Inferior parietal cortex (tissue), 1 donor: ENCODE data around the gene CIRBP.
A peak's percentile ranks its signal among the peaks of the same experiment; 100 is the strongest.

Experiments
- DNase-seq: peaks from one replicate; pipeline ENCODE4 v3.0.0-alpha.2; 2016; ENCODE audit errors: extremely low spot score

Gene CIRBP

DNA sequence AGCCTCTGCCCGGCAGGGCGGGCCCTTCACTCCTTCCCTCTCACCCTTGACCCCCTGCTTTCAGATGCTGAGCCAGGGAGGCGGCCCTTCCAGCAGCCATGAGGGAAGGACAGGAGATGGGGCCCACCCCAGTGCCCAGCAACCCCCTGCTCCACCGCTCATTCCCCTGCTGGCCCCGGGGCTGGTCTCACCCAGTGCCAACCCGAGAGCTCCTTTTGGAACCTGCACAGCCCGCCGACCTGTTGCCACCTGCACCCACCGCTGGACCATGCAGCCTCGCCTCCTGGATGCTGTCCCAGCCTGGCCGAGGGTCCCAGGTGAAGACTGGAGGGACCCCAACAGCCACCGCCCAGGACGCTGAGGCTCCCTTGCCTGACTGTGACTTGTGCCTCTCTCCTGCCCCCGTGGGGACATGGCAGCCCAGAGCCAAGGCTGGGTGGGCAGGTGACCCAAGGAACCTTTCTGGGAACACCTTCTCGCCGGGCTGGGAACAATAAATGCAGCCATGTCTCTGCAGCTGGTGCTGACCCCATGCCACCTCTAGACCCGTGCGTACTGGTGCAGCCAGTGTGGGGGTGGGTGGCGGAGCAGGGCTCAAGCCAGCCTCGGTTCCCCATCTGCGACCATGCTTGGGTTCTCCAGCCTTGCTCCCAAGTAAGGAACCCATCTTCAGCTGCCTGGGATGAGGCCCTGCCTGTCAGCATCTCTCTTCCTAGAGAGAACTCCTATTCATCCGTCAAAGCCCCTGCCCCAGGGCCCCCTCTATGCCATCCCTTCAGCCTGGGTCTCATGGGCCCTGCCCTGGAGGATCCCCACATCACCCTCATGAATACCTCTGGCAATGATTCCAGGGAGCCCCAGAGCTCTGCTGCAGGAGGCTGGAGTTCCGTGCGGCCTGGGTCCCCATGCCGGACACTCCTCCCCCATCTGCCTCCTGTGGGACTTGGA, 9.9 kb downstream of the CIRBP start:
- no peak for DNase-seq

DNA sequence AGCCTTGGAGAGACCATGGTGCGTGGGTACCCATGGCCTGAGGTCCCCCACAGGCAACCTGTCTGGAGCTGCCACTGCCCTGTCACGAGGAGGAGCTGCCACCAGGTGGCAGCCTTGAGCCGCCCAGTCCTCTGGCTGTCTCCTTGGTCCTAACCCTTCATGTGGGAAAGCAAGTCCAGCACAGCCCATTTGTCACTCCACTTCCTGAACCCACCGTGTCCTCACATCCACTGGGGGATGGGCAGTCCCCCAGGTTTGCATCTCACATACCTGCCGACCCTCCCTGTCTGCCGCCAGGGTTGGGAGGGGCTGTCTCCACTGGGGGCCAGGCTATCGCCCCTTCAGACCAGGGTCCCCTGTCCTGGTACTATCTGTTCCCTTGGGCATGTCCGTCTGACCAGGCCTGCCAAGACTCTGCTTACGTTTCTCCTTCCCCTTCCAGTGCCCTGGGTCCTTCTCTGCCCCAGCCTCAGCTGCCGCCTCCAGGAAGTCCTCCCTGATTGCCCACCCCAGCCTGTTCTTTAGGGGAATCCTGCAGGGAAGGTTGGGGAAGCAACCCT, 10.7 kb downstream of the CIRBP start:
- peak; percentile 88 for DNase-seq

DNA sequence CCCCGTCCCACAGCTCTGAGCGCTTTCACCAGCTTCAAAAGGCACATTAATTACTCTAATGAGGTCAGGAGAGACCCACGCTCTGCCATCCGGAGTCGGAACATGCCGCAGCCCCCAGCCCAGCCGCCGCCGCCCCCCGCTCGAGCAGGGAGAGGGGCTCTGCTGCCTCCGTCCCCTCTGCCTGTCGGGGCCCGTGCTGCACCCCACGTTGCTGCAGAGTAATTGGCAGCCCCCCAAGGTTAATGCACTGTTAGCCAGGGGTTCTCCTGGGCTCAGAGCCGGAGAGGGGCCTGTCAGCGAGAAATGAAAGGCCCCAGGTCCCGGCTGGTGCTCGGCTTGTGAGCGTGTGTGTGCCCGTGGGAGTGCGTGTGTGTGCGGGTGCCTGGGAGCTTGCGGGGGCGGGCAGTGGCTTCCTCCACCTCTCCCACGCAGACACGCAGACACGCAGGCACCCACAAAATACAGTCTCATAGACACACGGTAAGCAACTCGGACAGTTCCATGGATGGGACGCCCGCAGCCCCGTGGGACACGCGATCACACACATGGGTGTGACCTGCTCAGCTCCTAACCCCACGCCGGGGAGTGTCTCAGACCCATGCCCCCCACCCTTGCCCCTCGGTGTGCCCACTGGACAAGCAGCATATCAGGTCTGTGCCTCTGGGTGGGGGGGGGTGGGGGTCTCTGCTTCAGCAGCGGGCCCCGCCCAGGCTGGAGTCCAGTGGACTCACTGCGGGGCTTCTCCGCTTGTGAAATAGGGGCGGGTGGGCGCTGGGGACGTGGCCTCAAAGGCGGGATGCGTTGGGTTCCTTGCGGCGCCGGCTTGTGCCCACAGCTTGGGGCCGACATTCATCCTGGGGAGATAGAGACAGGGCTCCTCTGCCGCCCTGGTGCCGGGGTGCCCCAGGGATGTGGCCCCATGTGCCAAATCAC, 11.8 kb downstream of the CIRBP start:
- DNase-seq, result no peak

DNA sequence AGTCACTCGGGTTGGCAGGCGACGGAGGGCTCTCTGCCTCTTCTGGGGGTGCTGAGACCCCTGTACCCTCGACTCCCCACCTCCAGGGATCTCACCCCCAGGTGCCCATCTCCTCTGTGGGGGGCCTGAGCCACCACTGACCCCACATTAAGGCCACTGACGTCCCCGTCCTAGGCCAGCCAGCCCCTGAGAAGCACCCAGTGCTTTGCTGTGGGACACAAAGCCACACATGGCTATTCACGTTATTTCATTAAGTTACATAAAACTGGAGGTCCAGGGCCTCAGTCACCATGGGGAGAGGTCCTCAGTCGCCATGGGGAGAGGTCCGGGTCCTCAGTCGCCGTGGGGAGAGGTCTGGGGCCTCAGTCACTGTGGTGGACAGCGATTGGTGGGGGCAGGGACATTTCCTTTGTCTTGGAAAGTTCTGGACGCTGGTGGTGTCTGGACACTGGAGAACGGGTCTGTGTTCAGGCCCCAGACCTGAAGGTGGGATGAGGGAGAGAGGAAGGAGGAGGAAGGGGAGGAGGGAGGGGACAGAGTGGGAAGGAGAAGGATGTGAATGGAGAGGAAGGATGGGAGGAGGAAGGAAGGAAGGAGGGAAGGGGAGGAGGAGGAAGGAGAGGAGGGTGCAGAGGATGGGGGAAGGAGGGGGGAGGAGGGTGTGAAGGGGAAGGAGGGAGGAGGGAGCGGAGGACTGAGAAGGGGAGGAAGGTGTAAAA, 12.6 kb downstream of the CIRBP start:
- no peak for DNase-seq

DNA sequence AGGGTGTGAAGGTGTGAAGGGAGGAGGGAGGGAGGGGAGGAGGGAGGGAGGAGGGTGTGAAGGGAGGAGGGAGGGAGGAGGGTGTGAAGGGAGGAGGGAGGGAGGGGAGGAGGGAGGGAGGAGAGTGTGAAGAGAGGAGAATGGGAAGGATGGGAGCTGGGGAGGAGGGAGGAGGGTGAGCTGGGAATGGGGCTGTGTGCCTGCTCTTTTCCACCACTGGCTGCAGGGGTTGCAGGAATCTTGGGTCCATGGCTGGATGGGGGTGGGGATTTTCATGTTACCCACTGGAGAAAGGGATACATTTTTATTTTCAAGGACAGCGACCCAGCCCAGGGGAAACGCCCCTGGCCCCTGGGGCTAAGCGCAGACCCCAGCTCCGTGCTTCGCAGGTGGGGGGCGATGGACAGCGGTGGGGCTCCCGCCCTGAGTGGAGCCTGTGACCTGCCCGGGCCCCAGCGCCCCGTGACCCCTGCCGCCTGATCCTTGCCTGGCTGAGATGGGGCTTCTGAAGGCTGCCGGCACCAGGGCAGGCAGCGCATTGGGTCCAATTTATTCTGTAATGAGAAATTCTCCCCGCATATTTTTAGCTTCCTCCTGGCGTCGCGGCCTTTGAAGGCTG, 13.6 kb downstream of the CIRBP start:
- DNase-seq, result no peak

DNA sequence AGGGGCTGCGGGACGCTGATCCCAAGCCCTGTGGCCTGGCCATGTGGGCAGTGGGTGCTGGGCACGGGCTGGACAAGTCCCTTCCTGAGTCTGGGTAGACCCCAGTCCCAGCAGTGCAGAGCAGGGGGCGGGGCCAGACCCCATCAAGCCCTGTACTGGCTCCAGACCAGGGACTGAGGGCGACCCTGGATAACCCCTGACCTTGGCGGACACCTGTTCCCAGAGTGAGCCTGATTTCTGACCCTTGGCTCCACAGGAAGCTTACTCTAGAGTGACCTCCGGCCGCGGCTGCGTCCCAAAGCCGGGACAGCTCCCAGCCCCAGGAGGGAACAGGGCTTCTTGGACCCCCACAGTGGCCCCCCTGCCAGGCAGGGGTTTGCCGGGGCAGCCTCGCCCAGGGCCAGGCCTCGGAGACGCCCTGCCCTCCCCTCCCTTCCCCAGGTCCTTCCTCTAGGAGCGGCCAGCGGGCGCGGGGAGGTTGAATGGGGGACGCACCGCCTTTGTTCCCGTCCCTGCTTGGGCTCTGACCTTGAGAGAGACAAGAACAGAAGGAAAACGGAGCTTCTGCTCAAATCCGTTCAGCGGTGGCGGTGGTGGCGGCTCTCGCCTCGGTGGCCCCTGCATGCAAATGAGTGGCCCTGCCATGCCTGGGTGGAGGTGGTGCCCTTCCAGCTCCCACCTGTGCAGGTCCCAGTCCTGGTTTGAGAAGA, 14.2 kb downstream of the CIRBP start:
- DNase-seq, result no peak

DNA sequence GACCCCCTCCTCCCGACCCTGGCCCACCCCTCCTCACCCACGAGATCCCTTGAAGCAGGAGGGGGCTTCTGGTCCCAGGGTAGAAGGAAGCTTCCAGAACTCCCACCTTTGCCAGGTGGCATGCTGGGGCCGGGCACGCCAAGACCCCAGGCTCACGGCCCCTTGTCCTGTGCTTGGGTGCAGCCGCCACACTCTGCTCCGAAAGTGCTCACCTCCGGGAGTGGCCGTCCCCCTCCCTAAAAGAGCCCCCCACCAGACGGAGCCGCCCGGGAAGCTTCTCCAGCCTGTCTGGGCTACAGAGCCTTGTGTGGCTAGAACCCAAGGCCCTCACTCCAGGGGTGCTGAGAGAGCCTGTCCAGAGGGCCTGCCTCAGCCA, 14.8 kb downstream of the CIRBP start:
- DNase-seq, result no peak

DNA sequence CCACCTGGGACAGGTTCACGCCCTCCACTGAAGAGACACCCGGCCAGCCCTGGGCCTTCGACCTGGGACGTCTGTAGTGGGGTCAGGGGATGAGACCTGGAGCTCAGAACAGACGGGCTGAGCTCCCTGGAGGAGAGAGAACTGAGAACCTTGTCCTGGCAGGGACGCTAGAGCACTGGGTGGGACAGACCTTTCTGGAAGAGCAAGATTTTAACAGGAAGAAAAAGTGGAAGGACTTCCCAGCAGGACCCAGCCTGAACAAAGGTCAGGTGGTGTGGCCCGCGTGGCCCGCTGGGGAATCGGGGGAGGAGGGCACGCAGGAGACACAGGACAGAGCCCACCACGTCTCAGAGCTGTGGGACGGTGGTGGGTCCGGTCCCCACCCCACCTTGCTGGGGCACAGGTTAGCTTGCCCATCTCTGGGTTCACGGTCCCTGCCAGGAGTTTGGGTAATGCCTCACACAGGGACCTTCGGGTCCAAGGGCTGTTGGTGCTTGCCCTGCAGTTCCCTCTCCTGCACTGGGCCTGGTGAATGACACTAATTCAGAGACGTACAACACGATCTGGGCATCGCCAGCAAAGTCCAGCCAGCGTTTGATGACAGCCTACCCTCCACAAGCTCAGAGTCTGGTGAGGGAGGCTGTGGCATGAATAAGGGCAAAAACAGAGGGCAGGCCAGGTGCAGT, 15.3 kb downstream of the CIRBP start:
- no peak for DNase-seq

DNA sequence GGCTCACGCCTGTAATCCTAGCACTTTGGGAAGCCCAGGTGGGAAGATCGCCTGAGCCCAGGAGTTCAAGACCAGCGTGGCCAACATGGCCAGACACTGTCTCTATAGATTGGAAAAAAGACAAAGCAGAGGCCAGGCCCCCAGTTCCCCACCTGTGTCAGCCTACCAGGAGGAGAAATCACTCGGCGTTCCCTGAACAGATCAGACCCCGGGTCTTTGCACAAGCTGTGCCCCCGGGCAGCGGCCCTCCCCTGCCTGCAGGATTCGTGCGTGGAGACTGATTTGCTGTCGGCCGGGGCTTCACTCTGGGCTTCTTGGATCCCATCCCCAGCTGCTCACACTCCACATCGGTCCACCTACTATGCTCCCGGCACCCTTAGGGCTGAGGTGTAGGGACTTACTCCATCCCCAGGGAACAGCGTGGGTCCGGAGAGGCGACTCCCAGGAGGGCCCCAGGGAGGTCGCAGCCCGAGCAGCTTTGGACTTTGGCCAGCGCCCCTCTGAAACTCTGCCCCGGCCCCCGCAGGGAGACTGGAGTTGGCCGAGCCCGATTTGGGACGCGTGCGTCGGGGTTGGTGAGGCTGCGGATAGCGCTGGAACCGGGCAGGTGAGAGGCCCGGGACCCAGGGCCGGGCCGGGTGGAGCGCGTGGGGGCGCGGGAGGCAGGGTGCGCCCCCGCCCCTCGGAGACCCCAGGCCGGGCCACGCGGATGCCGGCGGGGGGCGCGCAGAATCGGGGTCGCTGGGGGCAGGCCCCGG, 16.0 kb downstream of the CIRBP start:
- no peak for DNase-seq

DNA sequence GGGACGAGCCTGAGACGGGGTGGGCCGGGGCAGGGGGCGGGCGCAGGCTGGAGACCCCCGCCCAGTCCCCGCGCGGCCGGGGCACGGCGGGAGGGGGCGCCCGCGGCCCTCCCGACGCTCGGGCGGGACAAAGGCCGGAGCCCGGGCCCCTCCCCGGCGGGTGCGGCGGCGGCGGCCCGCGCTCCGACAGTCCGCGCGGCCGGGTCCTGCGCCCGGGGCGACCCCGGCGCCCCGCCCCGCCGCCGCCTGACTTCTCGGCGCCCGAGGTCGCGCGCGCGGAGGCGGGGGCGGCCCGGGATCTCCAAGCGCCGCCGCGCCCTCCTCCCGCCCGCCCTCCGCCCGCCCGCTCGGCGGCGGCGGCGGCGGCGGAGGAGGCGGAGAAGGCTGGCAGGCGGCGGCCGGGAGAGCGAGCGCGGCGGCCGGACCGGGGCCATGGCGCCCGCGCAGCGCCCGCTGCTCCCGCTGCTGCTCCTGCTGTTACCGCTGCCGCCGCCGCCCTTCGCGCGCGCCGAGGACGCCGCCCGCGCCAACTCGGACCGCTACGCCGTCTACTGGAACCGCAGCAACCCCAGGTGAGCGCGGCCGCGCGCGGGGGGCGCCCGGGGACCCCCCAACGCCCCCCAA, 16.7 kb downstream of the CIRBP start, which contains the start of gene EFNA2:
EFNA2 (plus strand) TSS at position 137 of the 624 bp plus-strand sequence; CDS start at position 433, 296 bp downstream.
- no peak for DNase-seq

DNA sequence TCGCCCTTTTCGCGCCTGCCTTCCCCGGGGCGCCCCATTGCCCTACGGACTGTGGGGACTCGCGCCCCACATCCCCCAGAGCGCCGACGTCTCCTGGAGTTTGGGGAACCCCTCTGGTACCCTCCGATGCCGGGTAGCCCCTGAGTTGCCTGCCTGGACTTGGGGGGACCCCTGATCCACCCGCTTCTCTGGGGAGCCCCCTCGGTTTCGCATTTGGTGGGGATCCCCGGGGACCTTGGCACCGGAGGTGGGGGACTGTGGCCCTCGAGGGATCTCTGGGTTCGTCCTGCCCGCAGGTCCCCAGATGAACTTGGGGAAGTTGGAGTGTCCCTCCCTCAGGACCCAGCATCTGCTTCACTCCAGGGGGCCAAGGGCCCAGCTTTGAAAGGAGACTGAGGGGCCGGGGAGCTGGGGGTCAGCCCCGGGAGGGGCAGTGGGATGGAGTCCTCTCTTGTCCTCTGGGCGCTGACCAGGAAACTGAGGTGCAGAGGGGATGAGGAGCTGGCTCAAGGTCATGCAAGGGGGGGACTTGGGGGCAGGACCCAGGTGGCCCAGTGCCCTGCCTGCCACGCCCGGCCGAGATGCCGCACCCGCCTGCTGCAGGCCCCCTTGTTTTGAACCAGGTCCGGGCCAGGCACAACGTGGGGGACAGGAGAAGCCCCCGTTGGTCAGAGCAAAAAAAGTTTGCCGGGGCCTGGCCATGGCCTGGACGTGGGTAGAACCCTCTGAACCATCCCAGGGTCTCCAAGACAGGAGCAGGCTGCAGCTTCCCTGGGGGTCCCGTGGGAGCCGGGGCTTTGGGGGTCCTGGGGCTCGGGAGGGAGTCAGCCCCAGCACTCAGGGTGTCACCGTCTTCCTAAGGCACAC, 17.6 kb downstream of the CIRBP start:
- DNase-seq, result no peak

DNA sequence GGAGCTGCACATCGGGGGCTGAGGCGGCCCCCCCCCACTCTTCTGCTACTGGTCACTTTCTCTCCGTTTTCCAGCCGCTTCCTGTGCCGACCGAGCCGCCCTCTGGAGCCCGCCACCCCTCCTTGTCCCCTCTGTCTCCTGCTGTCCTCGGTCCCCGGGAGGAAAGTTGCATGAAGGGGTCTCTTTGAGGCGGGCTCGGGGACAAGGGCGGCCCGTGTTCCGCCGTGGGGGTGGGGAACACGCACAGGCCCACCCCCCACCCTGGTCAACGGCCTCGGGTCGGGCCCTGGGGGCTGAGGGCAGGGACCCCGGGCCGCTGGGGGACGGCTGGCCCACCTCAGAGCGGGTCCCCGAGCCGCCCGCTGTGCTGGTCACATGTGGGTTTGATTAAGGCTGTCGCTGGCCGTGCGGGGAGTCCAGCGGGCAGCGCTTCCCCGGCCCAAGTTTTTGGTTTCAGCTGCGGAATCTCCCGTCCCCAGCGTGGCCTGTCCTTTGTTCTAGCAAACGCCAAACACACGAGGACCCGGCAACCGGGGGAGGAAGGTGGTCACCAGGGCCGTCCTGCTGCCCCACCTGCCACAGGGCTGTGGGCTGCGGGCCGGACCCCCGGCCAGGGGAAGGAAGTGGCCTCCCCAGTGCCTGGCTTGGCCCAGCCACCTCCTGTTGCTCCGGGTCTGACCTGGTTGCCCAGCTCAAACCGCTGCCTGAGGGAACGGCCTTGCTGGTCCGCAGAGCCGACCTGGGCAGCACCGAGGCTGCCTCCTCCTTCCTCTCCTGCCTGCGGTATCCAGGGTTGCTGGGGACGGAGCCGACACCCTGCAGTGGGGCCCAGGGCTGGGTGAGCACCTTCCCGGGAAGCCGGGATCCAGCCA, 18.5 kb downstream of the CIRBP start:
- DNase-seq, result no peak

DNA sequence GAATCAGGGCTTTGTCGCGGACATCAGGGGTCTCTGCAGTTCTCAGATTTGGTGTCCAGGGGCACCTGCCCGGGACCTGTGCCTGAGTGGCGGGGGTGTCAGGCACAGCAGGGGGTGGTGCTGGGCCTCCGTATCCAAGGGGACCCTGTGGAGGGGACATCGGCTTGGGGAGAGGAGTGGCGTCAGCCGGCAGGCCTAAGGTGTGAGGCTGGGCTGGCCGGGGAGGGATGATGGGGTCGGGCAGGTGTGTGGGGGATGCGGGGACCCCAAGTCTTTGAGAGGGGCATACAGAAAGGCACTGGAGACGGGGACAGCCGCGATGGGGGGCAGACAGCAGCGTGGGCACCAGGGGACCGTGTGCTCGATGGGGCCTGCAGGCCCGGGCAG, 19.1 kb downstream of the CIRBP start:
- DNase-seq, result no peak

DNA sequence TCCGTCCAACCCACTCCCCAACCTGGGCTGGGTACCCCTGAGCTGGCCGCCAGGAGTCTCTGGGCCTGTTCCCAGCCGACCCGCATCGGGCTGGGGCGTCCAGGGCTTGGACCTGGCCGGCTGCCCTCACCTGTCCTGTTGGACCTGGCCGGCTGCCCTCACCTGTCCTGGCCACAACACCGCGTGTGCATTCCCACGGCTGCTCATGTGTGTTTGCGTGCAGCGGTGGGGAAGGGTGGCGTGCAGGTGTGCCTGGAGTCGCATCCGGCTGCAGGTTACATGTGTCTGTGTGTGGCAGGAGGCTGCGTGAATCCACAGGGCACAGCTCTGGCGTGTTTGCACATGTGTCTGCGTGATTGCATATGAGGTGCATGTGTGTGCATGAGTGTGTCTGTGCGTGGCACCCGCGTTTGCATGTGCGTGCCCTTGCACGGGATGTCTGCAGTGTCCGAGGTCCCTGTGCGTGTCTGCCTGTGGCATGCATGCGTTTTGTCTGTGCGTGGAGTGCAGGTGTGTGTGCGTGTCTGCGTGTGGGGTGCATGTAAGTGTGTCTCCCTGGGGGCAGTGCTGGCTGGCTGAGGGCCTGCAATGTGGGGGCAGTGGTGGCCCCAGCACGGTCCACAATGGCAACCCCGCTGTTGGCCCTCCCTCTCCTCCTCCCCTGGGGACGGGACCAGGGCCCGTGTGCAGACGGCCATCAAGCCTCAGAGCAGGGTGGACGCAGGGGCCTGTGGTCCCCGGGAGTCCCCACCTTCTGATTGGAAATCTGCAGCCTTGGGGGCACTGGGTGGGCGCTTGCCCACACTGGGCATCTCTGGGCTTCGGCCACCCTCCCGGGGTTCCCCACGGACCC, 19.9 kb downstream of the CIRBP start:
- DNase-seq, result no peak

DNA sequence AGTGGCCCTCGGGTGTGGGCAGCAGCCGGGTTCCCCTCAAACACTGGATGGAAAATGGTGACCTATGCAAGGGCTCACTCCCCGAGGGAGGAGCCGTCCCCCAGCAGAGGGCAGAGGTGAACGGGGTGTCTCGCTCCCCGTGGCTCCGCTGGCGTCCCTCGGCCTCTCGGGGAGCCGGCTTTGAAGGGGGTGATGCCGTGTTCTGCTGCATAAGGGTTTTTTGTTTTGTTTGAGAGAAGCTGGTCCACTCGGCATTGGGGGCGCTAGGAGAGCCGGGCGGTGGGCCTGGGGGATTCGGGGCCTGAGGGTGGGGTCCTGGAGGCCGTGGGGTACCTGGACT, 20.5 kb downstream of the CIRBP start:
- no peak for DNase-seq

DNA sequence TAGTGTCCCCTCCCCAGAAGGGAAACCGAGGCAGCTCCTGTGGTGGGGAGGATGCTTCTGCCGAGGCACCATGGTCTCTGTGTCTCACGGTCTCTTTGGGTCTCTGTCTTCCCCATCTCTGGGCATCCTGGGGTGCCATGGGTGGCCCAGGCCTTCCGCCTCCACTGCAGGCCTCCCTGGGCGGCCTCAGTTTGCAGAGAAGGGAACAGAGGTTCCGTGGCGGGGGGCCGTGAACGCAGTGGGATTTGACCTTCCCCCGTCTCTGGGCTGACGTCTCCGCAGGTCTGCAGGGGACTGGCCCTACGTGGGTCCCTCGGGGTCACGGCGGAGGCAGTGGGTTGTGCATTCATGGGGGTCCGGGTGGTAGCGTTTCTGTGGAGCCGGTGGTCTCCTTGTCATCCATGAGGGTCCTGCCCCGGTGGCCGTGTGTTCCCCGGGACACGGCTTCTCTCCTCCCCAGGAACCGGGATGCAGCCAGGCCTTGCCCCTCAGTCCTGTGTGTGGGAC, 21.1 kb downstream of the CIRBP start:
- DNase-seq, result no peak
